Gastrocnemius medialis (tissue), 4 donors: ENCODE results near the gene CLDN20.

Source experiments
- POLR2A ChIP-seq, 2 donors: fragments of 450-650 bp; IDR thresholded peaks; one replicate each; pipeline ENCODE4 v1.6.1; 2017; ENCODE audit warnings: antibody characterized with exemption in 2 of 2, mild to moderate bottlenecking in 2 of 2, moderate library complexity in 2 of 2
- TF ChIP-seq, protein P1 (sequence below), 5 experiments: fragments of 450-650 bp in 3 of 5; fragments of 200-600 bp in 2 of 5; sonication (generic) in 2 of 5; IDR thresholded peaks in 4 of 5; conservative IDR thresholded peaks in 1 of 5; 1 replicate in 4 of 5; 2 replicates in 1 of 5; pipeline ENCODE4 v1.5.1; 2016 to 2019; ENCODE audit warnings: antibody characterized with exemption in 5 of 5, mild to moderate bottlenecking in 3 of 5, moderate library complexity in 3 of 5

DNA sequence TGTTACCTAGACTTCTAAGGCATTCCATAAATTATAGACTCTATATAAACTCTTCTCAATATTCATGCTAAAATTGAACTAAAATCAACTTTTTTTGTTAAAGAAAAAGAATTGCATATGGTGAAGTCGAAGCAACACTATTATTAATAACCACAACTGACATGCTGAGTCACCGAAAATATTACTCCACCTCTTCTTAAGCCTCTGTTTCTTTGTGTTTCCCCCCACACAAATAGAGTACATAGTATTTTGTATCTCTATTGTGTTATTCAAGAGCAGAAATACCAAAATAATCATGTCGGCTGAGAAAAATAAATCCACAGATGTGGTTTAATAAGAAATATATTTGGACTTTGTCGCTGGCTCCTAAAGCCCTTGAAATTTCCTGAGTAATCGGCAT, 26.7 kb downstream of the CLDN20 start:
- no peak for TF ChIP-seq POLR2A (IDR thresholded peaks at IDR 0.05)
- TF ChIP-seq, protein P1, sequence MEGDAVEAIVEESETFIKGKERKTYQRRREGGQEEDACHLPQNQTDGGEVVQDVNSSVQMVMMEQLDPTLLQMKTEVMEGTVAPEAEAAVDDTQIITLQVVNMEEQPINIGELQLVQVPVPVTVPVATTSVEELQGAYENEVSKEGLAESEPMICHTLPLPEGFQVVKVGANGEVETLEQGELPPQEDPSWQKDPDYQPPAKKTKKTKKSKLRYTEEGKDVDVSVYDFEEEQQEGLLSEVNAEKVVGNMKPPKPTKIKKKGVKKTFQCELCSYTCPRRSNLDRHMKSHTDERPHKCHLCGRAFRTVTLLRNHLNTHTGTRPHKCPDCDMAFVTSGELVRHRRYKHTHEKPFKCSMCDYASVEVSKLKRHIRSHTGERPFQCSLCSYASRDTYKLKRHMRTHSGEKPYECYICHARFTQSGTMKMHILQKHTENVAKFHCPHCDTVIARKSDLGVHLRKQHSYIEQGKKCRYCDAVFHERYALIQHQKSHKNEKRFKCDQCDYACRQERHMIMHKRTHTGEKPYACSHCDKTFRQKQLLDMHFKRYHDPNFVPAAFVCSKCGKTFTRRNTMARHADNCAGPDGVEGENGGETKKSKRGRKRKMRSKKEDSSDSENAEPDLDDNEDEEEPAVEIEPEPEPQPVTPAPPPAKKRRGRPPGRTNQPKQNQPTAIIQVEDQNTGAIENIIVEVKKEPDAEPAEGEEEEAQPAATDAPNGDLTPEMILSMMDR (IDR thresholded peaks at IDR 0.05 in 4 of 5, conservative IDR thresholded peaks at IDR 0.05 in 1 of 5), result no peak
